NCI-H128 (cell line): Measurements from ENCODE around the gene TANGO6.
A peak's percentile ranks its signal among the peaks of the same experiment; 100 is the strongest.

Source experiments
- DNase-seq: peaks from one replicate; lab custom pipeline; 2025; ENCODE audit not compliant: unreplicated experiment; lab: John Stamatoyannopoulos, UW

Gene TANGO6

DNA sequence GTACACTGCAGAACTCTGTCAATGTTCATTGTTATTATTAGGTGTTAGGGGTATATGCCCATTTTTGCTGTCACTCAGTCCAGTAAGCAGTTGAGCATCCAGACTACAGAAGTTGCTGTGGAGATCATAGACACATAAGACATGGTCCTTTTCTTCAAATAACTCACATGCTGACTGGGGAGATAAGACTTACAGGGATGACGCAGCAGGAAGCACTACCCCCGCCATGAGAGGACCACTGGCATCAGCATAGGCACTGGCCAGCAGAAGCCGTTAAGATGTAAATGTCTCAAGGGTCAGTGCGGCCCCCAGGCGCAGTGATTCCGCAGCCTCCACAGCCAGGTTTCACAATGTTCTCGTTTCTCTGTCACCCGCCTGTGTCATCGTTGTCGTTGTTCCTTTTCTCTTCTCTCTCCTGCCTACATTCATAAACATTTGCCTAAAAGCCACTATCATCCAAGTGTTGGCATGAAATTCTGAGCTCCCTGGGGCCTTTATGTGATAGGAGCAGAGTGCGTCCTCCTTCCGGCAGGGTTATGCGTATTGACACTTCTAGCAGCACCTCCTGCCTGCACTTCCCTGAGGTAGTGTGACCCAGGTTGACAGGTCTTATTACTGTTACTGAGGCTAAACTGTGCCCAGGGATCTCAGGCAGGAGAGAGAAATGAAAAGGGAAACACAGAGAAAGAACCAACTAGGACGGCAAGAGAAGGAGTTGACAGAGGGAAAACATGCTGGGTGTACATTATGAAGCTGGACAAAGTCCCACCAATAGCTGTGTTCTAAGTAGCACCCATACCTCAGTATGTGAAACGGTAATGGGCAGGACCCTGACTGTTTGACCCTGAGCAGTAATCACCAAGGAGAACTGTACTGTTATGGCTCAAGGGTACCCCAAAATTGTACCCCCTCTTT is 17.9 kb downstream of the TANGO6 start:
- DNase-seq = no peak

DNA sequence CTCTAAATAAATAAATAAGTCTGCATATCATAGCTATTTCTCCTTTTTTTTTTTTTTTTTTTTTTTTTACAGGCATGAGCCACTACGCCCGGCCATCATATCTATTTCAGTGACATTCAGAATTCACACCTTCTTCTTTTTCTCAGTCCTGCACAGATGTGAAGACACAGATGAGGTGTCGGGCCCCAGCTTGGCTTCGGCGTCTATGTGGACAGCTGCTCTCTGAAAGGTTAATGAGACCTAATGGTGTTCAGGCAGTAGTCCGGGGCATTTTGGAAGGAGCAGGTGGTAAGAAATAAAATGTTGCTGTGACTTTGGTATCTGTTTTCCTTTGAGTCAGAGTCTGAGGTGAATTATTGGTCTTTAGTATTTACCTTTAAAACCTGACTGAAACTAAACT is 23.6 kb downstream of the TANGO6 start:
- DNase-seq = no peak

DNA sequence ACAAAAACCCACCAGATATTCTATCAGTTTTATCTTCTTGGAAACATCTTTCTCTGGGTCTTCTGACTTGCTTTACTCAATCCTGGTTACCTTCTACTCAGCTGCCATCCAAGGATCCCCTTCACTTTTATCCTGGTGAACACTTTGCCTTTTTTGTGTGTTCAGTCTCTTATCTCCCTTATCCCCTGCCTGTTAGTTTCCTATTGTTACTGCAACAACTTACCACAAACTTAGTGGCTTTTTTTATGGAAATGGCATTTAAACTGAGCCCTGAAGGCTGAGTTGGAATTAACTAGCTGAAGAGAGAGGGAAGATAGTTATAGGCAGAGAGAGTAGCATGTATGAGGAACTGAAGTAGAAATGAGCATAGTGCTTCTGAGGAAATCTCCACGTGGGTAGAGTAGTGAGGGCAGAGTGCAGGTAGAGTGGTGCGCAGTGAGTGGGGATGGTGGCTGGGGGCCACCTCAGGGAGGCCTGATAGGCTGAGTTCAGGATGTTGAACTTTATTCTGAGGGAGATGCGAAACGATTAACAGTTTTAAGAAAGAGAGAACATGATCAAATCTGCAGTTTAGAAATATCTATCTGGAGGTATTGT is 26.3 kb downstream of the TANGO6 start:
- DNase-seq = no peak

DNA sequence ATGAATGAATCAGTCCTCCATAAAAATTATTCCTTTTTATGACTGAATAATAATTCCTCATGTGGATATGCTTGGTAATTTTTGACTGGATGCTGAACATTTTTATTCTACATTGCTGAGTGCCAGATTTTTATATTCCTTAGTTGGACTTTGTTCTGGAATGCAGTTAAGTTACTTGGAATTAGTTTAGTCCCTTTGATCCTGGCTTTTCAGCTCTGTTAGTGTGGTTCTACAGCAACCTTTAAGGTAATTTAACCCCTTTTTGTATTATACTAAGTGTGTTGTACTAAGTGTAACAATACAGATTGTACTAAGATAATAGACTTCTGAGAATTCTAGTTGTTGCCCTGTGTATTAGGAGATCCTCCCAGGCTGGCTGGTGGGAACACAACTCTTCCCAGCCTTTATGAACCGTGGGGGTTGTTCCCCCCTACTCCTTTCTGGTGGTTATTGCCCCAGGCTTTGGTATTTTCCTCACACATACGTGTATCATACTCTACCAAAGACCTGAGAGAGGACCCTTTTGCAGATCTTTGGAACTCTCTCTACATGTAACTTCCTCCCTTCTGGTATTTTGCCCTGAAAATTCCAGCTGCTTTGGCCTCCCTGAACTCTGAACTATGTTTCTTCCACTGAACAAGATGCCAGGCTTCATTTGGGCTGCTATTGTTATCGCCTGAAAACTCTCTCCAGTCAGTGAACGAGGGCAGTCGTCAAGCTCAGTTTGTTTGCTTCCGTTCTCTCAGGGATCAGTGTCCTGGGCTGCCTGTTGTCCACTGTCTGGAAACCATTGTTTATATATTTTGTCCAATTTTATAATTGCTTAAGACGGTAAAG is 30.5 kb downstream of the TANGO6 start:
- DNase-seq = no peak

DNA sequence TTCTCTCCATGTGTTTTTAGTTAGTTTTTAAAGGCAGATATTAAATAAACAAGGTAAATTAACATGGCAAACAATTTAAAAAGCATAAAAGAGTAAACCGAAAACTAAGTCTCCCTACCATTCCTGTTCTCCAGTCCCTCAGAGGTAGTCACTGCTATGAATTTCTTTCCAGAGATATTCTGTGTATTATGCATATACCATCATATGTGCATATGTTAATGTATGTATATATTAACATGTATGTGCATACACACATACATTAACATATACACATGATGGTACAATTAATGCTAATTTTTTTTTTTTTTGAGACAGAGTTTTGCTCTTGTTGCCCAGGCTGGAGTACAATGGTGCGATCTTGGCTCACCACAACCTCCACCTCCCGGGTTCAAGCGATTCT is 32.5 kb downstream of the TANGO6 start:
- no peak for DNase-seq

DNA sequence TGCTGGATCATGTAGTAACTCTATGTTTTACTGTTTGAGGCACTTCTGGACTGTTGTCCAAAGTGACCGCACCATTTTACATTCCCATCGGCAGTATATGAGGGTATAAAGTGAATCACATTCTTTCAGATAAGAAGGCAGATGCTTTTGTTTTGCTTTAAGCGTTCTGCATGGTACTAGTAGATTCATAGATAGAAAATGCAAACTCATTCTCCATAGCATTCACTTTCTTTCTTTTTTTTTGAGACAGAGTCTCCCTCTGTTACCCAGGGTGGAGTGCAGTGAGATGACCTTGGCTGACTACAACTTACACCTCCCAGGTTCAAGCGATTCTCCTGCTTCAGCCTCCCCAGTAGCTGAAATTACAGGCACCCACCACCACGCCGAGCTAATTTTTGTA is 40.4 kb downstream of the TANGO6 start:
- no peak for DNase-seq

DNA sequence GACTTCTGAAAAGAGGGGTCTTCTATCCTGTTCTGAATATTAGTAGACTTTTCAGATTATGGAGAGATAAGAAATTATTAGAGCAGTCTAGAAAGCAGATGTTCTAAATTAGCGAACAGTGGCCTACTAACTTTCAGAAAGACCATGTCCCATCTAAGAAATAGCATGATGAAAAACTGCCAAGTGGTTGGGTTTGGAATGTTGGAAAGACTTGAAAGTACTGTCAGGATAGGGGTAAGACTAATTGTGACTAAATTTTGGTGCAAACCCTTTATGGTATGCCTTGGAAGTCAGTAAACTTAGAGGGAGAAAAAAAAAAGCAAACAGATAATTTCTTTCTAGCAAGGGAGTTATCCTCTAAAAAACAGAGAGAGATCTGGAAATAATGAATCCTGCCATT is 41.1 kb downstream of the TANGO6 start:
- DNase-seq = no peak

DNA sequence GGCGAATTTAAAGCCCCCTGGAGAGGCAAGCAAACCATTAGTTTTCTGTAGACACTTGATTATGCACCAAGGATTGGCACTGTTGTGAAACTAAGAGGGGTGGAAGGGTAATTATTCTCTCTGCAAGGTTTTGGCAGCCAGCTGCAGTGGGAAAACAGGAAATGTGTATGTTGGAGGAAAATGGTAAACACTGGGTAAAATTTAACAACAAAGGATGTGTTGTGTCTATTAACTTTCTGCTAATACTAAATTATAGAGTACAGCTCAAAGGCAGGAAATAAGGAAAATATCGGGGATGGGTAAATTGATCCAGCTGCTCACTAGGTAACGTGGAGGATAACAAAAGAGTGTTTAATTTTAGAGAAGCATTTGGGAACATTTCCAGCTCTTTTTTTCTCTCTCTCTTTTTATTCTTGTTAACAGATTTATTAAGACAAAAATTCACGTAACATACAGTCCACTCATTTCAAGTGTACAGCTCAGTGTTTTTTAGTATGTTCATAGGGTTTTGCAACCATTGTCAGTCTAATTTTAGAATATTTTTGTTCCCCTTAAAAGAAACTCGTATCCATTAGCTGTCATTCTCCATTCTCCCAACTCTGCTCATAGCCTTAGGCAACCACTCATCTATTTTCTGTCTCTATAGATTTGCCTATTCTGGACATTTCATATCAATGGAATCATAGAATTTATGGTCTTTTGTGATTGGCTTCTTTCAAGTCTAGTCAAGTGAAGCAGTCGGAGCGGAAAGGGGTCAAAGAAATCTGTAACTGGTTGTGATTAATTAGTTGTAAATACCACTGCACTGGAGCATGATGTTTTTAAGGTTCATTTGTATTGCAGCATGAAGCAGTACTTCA is 41.8 kb downstream of the TANGO6 start:
- peak; percentile 47 for DNase-seq

DNA sequence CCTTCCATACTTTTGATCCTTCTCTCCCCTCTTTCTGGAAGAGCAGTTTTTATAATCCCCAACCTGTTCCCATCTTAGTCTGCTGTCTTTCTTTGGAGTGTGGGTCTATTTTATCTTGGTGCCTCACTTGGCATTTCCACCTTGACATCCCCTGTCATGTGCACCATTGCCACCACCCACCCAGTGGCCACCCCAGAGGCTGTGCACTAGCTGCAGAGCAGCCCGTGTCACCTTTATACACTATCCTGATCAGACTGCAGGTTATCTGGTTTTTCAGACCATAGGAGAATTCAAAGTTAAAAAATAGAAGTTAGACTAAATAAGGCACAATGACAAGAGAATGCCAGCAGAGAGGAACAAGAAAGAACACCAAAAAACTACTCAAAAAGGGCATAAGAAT is 43.8 kb downstream of the TANGO6 start:
- no peak for DNase-seq

DNA sequence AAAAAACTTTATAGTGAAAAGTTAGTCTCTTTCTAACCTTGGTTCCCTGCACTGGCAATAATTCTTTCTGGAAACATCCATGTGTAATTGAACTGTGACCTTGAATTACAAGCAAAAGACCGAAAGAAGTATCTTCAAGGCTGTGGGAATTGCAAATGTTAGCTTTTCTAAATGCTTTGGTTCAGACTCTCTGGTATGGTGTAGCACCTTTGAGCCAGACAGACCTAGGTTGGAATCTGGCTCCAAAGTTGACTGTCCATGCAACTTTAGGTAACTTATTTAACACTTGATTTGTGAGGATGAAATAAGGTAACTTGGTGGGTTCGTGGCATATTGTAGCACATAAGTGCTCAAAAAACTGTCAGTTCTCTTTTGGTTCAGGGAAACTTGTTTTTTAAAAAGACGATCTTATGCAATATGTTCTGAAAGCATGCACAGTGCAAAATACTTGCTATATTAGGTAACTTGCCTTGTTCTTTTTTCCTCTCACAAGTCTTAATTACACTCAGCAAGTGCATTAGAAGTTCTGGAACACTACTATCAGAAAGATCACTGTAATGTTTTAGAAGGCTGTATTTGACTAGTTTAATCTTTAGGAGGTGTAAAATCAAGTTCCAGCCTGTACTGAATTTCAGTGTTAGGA is 46.3 kb downstream of the TANGO6 start:
- DNase-seq = no peak

DNA sequence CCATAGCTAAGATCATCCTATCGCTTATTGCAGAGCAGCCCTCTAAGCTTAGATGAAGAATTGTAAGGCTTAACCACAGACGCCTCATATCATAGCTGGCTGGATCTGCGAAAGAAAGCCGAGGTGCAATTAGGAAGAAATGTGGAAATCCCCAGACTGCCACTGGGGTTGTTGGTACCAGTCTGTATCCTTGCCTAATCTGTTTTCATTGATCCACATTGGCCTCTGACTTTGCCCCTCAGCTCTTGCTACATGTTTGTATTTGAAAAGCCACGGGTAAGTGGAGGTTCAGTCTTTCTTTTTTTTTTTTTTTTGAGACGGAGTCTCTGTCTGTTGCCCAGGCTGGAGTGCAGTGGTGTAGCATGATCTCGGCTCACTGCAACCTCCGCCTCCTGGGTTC is 48.9 kb downstream of the TANGO6 start:
- no peak for DNase-seq

DNA sequence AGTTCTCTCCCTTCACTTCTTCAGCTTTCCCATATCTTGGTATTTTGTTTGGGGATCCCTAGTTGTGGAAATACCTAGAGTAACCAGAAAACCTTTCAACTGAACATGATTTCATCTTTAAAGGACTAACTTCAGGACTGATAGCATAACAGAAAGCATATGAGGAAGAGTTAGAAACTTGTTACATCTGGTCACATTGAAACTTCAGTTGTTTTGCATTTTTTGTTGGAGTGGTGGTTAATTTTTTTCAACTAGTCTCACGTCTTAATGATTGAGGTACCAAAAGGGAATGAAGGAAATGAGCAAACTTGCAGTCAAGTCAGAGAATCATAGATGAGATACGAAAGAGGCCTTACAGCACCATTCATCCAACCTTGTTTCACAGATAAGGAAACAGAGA is 49.6 kb downstream of the TANGO6 start:
- no peak for DNase-seq

DNA sequence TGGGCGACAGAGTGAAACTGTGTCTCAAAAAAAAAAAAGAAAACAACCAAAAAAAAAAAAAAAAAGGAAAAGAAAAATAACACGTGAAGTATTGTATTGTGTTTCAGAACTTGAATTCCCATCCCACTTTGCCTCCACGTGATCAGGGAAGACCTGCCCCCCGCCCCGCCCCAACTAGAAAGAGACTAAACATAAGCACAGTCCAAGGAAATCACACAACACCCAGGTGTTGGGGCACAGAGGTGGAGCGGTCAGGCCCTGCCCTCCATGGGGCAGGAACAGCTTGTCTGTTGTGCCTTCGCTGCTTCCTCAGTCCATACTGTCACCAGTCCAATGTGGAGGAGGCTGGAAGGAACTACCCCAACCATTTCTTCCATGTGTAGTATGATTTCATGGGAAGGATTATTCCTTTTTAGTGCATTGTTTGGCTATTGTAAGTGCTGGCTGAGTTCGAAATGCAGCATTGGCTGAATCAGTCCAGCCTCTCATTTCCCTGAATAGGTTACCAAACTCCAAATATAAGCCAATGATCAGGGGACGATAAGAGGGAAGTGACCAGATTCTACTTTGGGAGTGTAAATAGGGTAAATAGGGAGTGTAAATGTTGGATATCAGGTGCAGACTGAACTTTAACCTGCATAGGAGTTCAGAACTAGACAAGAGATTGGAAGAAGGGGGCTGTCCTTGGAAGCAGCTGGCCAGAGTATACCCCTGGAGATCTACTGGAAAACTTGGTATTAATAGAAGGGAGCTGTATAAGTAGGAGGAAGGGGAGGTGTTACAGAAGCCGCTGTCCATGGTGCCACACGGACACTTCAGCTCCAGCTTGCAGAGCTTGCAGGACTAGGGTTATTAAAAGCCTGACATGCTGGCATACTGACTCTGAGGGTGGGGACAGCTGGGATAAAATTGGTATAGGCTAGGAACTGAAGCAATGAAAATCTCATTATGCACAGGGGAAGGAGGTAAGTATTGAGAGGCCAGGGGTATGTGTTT is 50.7 kb downstream of the TANGO6 start:
- DNase-seq = no peak

DNA sequence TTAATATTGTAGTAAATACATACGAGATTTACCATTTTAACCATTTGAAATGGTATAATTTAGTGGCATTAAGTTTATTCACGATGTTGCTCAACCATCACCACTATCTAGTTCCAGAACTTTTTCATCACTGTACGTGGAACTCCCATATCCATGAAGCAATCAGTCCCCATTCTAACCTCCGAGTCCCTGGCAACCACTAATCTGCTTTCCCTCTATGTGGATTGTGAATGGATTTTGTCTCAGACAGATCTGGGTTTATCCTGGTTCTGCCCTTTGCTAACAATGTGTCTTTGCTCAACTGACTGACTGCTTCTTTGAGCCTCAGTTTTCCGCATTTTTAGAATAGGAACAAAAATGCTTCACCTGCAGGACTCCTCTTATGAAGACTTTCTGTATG is 51.4 kb downstream of the TANGO6 start:
- DNase-seq = no peak

DNA sequence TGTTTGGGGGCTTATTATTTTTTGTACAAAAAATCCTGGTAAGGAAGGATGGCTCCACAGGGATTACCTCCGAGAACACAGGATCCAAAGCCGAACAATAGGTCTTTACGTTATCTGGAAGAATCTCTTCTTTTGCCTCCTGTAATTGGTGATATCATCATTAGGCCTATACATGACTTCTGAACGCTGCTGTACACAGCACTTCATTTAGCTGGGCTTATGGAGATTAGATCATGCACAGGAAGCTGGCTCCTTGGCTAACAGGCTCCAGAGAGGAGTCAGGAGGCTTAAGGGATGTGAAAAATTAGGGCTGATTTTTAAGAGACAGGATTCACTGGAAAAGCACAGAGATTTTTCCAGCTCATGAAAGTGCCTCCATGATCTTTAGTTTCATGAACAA is 54.7 kb downstream of the TANGO6 start:
- no peak for DNase-seq

DNA sequence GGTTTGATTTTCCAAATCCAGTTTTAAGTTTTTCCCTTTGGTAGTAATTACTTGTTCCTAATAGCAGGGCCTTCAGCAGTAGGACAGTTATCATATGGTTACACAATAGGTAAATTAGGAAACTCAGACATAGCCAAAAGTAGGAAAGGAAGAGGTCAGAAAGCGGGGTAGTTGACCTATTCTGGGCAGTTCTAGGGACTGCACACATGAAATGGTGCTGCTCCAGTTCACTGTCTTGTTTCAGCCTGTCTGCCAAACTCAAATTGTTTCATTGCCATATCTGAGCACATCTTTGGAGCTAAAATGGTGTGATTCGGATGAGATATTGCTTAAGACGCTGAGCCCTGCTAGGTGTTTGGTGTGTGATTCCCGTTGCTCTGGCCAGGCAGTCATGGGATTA is 56.7 kb downstream of the TANGO6 start:
- no peak for DNase-seq

DNA sequence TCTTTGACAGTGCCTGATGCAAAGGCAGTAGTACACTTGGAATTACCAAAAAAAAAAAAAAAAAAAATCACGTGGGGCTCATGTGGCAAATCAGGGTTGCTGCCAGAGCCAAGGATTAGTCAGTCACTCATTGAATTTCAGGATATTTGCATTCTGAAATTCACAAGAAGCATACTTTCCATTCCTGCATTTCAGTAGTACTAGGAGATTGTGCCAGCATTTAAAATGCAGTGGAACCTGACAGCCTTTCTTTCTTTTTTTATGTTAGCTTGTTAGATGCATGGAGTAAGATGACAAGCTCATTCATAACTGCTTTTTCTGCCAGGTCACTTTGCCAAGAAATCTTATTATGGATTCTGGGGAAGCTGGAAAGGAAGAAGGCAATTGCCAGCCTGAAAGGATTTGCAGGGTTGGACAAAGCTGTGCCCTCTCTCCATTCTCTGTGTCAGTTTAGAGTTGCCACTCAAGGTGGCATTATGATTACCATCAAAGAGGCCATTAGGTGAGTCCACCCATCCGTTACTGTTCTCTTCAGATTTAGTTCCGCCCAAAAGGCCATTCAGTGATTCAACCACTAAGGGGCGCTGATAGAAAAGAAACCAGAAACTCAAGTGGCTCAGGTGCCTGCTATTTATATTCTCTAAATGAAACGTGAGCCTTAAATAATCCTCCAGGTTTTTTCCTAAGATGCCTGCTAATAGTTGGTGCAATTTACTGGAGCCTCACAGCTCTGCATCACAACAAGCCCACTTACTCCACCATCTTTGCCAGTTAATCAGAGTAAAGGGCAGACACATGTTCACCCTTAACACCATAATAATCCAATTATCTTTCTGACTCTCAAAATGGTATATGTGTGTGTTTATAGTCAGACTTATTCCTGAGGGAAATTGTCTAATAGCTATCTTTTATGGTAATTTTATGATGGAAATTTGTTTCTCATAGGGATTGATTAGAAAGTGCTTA is 59.0 kb downstream of the TANGO6 start:
- DNase-seq = peak; percentile 72

DNA sequence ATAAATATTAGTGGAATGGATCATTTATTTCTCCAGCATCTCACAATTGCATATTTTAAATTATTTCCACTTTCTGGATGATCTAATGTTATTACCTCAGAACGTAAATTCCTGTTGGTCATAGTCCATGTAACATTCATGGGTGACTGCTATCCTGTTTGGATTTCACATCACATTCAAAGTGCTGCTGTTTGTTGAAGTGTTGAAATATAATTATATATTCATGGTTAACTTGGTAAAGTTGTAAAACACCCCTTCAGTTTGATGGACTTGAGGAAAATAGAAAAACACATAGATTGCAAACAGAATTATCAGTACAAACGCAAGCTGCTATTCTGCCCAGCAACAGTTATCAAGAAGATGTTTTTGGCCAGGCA is 59.6 kb downstream of the TANGO6 start:
- DNase-seq = no peak
